Measurements from ENCODE around the gene SCN5A.

The SCN5A gene

DNA sequence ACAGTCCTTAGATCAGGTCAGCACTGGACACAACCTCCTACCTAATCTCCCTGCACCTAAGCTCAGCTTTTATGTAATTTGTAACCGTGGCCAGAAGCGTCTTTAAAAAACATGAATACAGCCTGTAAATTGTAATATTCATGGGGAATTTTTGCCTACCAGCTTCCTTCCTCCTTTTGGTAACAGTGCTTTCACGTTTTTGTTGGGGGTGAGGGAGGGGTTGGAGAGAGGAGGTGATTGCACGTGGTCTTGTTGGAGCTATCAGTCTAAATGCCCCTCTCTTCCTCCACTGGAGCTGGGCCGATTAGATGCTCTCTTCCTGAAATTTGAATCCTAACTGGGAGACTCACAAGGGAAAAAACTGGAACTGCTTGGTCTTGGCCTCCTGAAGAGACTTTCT lies 35.1 kb upstream of the SCN5A start:
- H3K9me3 ChIP-seq (ENCODE audit: control insufficient read depth, low read length), result no peaks in the 10 kb centered on the region
- no peak overlapping the region for H3K18ac ChIP-seq (ENCODE audit: low read depth in 1 of 2, low read length in 2 of 2)
- H2BK120ac ChIP-seq (ENCODE audit: low read depth, low read length), result no peak overlapping the region
- no peaks in the 10 kb centered on the region for H3K36me3 ChIP-seq (ENCODE audit: control insufficient read depth in 1 of 2, insufficient read depth in 2 of 2, low read depth in 1 of 2, low read length in 2 of 2)
- DNase-seq, result no peak
- peaks cover 20 to 33% of the 10 kb centered on the region in 2 experiments for H3K27me3 ChIP-seq (ENCODE audit: control insufficient read depth in 1 of 2, insufficient read depth in 1 of 2, low read length in 2 of 2)
- no peak overlapping the region for H2AK5ac ChIP-seq (ENCODE audit: low read length, severe bottlenecking)
- H4K8ac ChIP-seq (ENCODE audit: low read length), result no peak overlapping the region
- no peak overlapping the region for H3K9ac ChIP-seq (ENCODE audit: low read length)
- H3K23ac ChIP-seq (ENCODE audit: low read length in 2 of 2), result no peak overlapping the region
- no peak overlapping the region for H2BK5ac ChIP-seq (ENCODE audit: low read depth, low read length, poor library complexity, severe bottlenecking)
- H4K91ac ChIP-seq (ENCODE audit: low read length), result no peak overlapping the region
- no peak overlapping the region for H3K4me3 ChIP-seq (ENCODE audit: insufficient read depth in 1 of 2, low read depth in 1 of 2, low read length in 2 of 2)
- no peak overlapping the region for H2AFZ ChIP-seq (ENCODE audit: low read depth, low read length)
- 44% methylated on average over 2 of the region's 5 CpGs for WGBS
- H2BK12ac ChIP-seq (ENCODE audit: low read length in 2 of 2), result no peak overlapping the region
- no peaks in the 10 kb centered on the region for H3K4me1 ChIP-seq (ENCODE audit: control insufficient read depth, insufficient read depth, low read depth, low read length)
- no peaks in the 10 kb centered on the region for H3K79me1 ChIP-seq (replicated peaks; ENCODE audit: low read length, poor library complexity, severe bottlenecking)
- H3K27ac ChIP-seq (ENCODE audit: low read length, poor library complexity, severe bottlenecking), result no peak overlapping the region
- no peak overlapping the region for H3K14ac ChIP-seq (ENCODE audit: low read length in 2 of 2)
- H2BK15ac ChIP-seq (ENCODE audit: low read depth, poor library complexity, severe bottlenecking), result no peak overlapping the region
- no peak overlapping the region for H3K4me2 ChIP-seq (ENCODE audit: low read length, poor library complexity, severe bottlenecking)
- H3K4ac ChIP-seq (ENCODE audit: low read depth in 1 of 2, low read length in 2 of 2), result no peak overlapping the region

DNA sequence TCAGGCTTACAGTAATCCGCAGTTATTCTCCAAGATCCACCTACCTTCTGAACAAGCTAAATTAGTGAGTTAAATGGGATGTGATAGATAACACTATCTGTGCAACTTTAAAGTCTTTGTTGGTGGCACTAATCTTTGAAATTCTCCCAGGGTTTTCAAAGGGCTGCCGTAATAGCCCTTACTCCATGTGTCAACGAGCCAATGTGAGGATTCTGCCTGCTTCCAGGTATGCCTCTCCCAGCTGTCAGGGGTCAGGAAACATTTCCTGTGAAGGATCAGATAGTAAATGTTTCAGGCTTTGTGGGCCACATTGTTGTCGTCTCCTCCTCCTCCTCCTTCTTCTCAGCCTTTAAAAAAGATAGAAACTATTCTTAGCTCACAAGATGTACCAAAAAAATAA lies 20.2 kb upstream of the SCN5A start:
- H3K79me1 ChIP-seq (replicated peaks; ENCODE audit: low read length, poor library complexity, severe bottlenecking), result no peaks in the 10 kb centered on the region
- H3K27ac ChIP-seq (ENCODE audit: low read length, poor library complexity, severe bottlenecking), result no peak overlapping the region
- no peak overlapping the region for H2BK12ac ChIP-seq (ENCODE audit: low read length in 2 of 2)
- no peak overlapping the region for H3K4me2 ChIP-seq (ENCODE audit: low read length, poor library complexity, severe bottlenecking)
- no peak overlapping the region for H3K14ac ChIP-seq (ENCODE audit: low read length in 2 of 2)
- H3K4ac ChIP-seq (ENCODE audit: low read depth in 1 of 2, low read length in 2 of 2), result no peak overlapping the region
- no peak overlapping the region for H2BK120ac ChIP-seq (ENCODE audit: low read depth, low read length)
- H3K18ac ChIP-seq (ENCODE audit: low read depth in 1 of 2, low read length in 2 of 2), result no peak overlapping the region
- H2AFZ ChIP-seq (ENCODE audit: low read depth, low read length), result no peak overlapping the region
- H4K8ac ChIP-seq (ENCODE audit: low read length), result no peak overlapping the region
- H3K4me3 ChIP-seq (ENCODE audit: insufficient read depth in 1 of 2, low read depth in 1 of 2, low read length in 2 of 2), result no peak overlapping the region
- H3K4me1 ChIP-seq (ENCODE audit: control insufficient read depth, insufficient read depth, low read depth, low read length), result no peaks in the 10 kb centered on the region
- no peak overlapping the region for H2BK15ac ChIP-seq (ENCODE audit: low read depth, poor library complexity, severe bottlenecking)
- H3K23ac ChIP-seq (ENCODE audit: low read length in 2 of 2), result no peak overlapping the region
- H2BK5ac ChIP-seq (ENCODE audit: low read depth, low read length, poor library complexity, severe bottlenecking), result no peak overlapping the region
- no peak overlapping the region for H3K9ac ChIP-seq (ENCODE audit: low read length)
- H4K91ac ChIP-seq (ENCODE audit: low read length), result no peak overlapping the region
- DNase-seq, result no peak
- 6% methylated on average over 3 of the region's 4 CpGs for WGBS
- no peak overlapping the region for H2AK5ac ChIP-seq (ENCODE audit: low read length, severe bottlenecking)
- H3K27me3 ChIP-seq (ENCODE audit: control insufficient read depth in 1 of 2, insufficient read depth in 1 of 2, low read length in 2 of 2), result peaks cover 9 to 13% of the 10 kb centered on the region in 2 experiments
- no peaks in the 10 kb centered on the region for H3K36me3 ChIP-seq (ENCODE audit: control insufficient read depth in 1 of 2, insufficient read depth in 2 of 2, low read depth in 1 of 2, low read length in 2 of 2)
- H3K9me3 ChIP-seq (ENCODE audit: control insufficient read depth, low read length), result no peaks in the 10 kb centered on the region

DNA sequence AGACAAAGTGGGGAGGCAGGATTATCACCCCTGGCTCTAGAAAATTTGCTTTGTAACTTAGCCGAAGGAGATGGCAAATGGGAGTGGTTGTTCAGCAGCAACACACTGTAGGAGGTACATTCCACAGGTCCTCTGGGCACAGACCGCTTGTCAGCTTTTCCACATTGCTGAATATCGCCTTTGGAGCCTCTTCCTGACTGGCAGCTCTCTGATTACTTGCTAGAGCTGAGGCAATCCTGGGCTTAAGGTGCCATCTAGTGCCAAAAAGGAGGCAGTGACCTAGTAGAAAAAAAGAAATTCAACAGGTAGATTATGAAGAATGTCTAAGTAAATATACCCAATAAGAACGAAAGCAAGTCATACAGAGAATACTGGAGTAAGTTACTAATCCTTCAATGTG lies 13.1 kb upstream of the SCN5A start:
- Histone ChIP-seq H3K4me2 (ENCODE audit: low read length, poor library complexity, severe bottlenecking) (no peak overlapping the region), H2BK15ac (ENCODE audit: low read depth, poor library complexity, severe bottlenecking) (no peak overlapping the region), H3K79me1 (replicated peaks; ENCODE audit: low read length, poor library complexity, severe bottlenecking) (no peaks in the 10 kb centered on the region), H2AK5ac (ENCODE audit: low read length, severe bottlenecking) (no peak overlapping the region), H3K36me3 (ENCODE audit: control insufficient read depth in 1 of 2, insufficient read depth in 2 of 2, low read depth in 1 of 2, low read length in 2 of 2) (no peaks in the 10 kb centered on the region), H3K4me1 (ENCODE audit: control insufficient read depth, insufficient read depth, low read depth, low read length) (no peaks in the 10 kb centered on the region), H3K4ac (ENCODE audit: low read depth in 1 of 2, low read length in 2 of 2) (no peak overlapping the region), H3K27me3 (ENCODE audit: control insufficient read depth in 1 of 2, insufficient read depth in 1 of 2, low read length in 2 of 2) (peaks cover 24 to 27% of the 10 kb centered on the region in 2 experiments), H4K8ac (ENCODE audit: low read length) (no peak overlapping the region), H2BK5ac (ENCODE audit: low read depth, low read length, poor library complexity, severe bottlenecking) (no peak overlapping the region), H3K23ac (ENCODE audit: low read length in 2 of 2) (no peak overlapping the region), H3K14ac (ENCODE audit: low read length in 2 of 2) (no peak overlapping the region), H3K18ac (ENCODE audit: low read depth in 1 of 2, low read length in 2 of 2) (no peak overlapping the region), H3K9me3 (ENCODE audit: control insufficient read depth, low read length) (peaks cover 6% of the 10 kb centered on the region), H2BK120ac (ENCODE audit: low read depth, low read length) (no peak overlapping the region), H3K4me3 (ENCODE audit: insufficient read depth in 1 of 2, low read depth in 1 of 2, low read length in 2 of 2) (no peak overlapping the region), H3K27ac (ENCODE audit: low read length, poor library complexity, severe bottlenecking) (no peak overlapping the region), H2AFZ (ENCODE audit: low read depth, low read length) (no peak overlapping the region), H2BK12ac (ENCODE audit: low read length in 2 of 2) (no peak overlapping the region), H3K9ac (ENCODE audit: low read length) (no peak overlapping the region), H4K91ac (ENCODE audit: low read length) (no peak overlapping the region)
- 12% methylated on average over 3 of the region's 4 CpGs for WGBS
- DNase-seq, result peak; percentile 32

DNA sequence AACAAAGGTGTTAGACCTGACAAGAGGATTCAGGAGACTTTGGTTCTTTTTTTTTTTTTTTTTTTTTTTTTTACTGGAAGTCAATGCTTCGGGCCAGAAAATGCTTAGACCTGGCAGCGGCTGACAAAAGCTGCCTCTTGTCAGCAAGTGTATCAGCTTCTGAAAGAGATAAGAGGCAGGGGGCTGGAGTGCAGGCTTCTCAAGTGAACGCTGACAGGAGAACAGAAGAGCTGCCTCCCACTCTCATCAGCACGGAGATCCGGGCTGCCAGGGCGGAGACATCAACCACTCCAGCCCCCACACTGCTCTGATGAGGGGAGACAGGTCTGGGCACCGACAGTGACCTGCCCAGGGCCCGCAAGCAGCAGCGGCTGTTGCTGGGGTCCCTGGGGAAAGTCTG lies 9.4 kb upstream of the SCN5A start:
- Histone ChIP-seq H3K79me1 (replicated peaks; ENCODE audit: low read length, poor library complexity, severe bottlenecking) (no peaks in the 10 kb centered on the region), H3K4me1 (ENCODE audit: control insufficient read depth, insufficient read depth, low read depth, low read length) (peaks cover 4% of the 10 kb centered on the region), H2BK12ac (ENCODE audit: low read length in 2 of 2) (no peak overlapping the region), H2AK5ac (ENCODE audit: low read length, severe bottlenecking) (no peak overlapping the region), H3K9me3 (ENCODE audit: control insufficient read depth, low read length) (peaks cover 6% of the 10 kb centered on the region), H3K36me3 (ENCODE audit: control insufficient read depth in 1 of 2, insufficient read depth in 2 of 2, low read depth in 1 of 2, low read length in 2 of 2) (no peaks in the 10 kb centered on the region), H2AFZ (ENCODE audit: low read depth, low read length) (no peak overlapping the region), H3K14ac (ENCODE audit: low read length in 2 of 2) (no peak overlapping the region), H4K91ac (ENCODE audit: low read length) (no peak overlapping the region), H3K4me2 (ENCODE audit: low read length, poor library complexity, severe bottlenecking) (no peak overlapping the region), H4K8ac (ENCODE audit: low read length) (no peak overlapping the region), H2BK5ac (ENCODE audit: low read depth, low read length, poor library complexity, severe bottlenecking) (no peak overlapping the region), H3K4me3 (ENCODE audit: insufficient read depth in 1 of 2, low read depth in 1 of 2, low read length in 2 of 2) (no peak overlapping the region), H3K23ac (ENCODE audit: low read length in 2 of 2) (peak overlapping the region in 1 of 2 experiments; percentile 9), H3K9ac (ENCODE audit: low read length) (no peak overlapping the region), H3K27ac (ENCODE audit: low read length, poor library complexity, severe bottlenecking) (no peak overlapping the region), H2BK15ac (ENCODE audit: low read depth, poor library complexity, severe bottlenecking) (no peak overlapping the region), H3K4ac (ENCODE audit: low read depth in 1 of 2, low read length in 2 of 2) (no peak overlapping the region), H3K18ac (ENCODE audit: low read depth in 1 of 2, low read length in 2 of 2) (no peak overlapping the region), H2BK120ac (ENCODE audit: low read depth, low read length) (no peak overlapping the region), H3K27me3 (ENCODE audit: control insufficient read depth in 1 of 2, insufficient read depth in 1 of 2, low read length in 2 of 2) (peaks cover 41 to 61% of the 10 kb centered on the region in 2 experiments)
- 8% methylated on average over 9 of the region's 9 CpGs for WGBS
- DNase-seq, result no peak
